Measurements from ENCODE around the gene MDFIC2.

Gene MDFIC2

DNA sequence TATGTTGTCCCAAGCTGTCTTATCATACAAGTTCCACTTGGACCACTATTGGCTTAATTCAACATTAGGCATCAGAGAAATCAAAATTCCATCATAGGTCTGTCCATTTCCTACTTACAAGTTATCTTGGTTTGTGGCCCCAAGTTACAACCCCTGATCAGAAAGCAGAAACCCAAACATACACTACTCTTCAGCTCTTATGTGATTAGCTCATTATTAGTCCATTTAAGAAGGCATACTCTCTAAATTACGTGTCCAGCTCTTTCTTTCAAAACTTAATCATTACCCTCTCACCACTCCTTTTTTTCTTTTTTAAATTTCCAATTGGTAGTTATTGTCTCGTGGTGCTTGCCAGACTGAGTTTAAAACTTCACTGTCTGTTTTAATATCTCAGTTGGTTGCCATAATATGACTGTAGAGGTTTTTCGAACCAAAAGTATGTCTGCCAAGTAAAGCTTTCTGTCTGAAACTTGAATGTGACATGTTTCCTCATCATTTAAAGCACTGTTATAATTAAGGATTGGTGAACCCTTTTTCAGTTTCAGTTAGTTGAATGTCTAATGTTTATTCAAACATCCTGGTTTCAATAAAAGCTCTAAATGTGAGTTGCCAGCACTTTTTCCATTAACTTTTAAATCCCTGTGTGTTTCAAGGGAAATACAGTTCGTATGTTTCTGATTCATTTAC is 162.6 kb downstream of the MDFIC2 start:
- no peaks in the 10 kb centered on the region for H3K79me2 ChIP-seq (ENCODE audit: insufficient read depth, low read length)
- no peak overlapping the region for H2AFZ ChIP-seq (ENCODE audit: low read length)

More for the DNA sequence above, 162.6 kb downstream of the MDFIC2 start:
- Histone ChIP-seq H3K4me1 (ENCODE audit: insufficient read depth, low read length, severe bottlenecking) (no peaks in the 10 kb centered on the region), H3K4me2 (ENCODE audit: low read length) (no peak overlapping the region), H3K4me3 (ENCODE audit: low read depth, low read length, poor library complexity, severe bottlenecking) (no peak overlapping the region), H3K27me3 (ENCODE audit: insufficient read depth, low read length) (no peaks in the 10 kb centered on the region), H3K27ac (ENCODE audit: low read depth, low read length, poor library complexity, severe bottlenecking) (no peak overlapping the region), H3K36me3 (ENCODE audit: insufficient read depth, low read length) (no peaks in the 10 kb centered on the region), H3K9me2 (ENCODE audit: low read depth, low read length) (no peaks in the 10 kb centered on the region), H3K9me3 (ENCODE audit: low read length) (0 out of 2 replicates have a peak, but pooled peaks cover 3% of the 10 kb centered on the region), H3F3A (ENCODE audit: insufficient read depth, low read length) (no peaks in the 10 kb centered on the region), H3K9ac (ENCODE audit: low read length) (no peak overlapping the region), H4K20me1 (ENCODE audit: insufficient read depth, low read length) (no peaks in the 10 kb centered on the region)
- TF ChIP-seq EZH2 (IDR thresholded peaks at IDR 0.05; ENCODE audit: borderline replicate concordance, low read length): no peak
- TF ChIP-seq CTCF (IDR thresholded peaks at IDR 0.05; ENCODE audit: low read length): no peak
